NCI-H345 (cell line): Measurements from ENCODE around the gene RRAS.
"Not testable (repeated sequence)": the region's sequence is repeated elsewhere in the genome, so short reads cannot be mapped to it uniquely, and the experiment has no call there.

Source experiments
- DNase-seq: peaks from one replicate; lab custom pipeline; 2025; lab: John Stamatoyannopoulos, UW

Gene RRAS

GRCh38 chr19:49631014-49631588, 8.8 kb downstream of the RRAS start:
- no peak for DNase-seq

- DNase-seq = no peak
These were observed 10.3 kb downstream of the RRAS start for GRCh38 chr19:49629659-49630058.

DNA sequence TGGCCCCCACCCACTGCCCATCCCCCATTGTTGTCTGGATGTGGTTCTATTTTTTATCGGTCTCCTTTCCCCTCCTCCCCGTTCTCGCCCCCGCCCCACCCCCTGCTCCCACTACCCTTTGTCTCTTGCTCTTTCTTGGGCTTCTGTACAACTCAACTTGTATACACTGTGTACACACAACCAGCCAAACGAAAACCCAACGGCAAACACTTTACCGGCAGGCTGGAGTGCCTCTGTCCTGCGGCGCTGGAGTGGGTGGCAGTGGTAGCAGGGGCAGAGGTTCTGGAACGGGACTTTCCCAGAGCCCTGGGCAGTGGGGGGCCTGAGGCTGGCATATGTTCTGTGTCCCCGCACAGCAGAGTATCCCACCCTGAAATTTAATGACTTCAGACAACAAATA, 13.7 kb downstream of the RRAS start:
- no peak for DNase-seq

DNA sequence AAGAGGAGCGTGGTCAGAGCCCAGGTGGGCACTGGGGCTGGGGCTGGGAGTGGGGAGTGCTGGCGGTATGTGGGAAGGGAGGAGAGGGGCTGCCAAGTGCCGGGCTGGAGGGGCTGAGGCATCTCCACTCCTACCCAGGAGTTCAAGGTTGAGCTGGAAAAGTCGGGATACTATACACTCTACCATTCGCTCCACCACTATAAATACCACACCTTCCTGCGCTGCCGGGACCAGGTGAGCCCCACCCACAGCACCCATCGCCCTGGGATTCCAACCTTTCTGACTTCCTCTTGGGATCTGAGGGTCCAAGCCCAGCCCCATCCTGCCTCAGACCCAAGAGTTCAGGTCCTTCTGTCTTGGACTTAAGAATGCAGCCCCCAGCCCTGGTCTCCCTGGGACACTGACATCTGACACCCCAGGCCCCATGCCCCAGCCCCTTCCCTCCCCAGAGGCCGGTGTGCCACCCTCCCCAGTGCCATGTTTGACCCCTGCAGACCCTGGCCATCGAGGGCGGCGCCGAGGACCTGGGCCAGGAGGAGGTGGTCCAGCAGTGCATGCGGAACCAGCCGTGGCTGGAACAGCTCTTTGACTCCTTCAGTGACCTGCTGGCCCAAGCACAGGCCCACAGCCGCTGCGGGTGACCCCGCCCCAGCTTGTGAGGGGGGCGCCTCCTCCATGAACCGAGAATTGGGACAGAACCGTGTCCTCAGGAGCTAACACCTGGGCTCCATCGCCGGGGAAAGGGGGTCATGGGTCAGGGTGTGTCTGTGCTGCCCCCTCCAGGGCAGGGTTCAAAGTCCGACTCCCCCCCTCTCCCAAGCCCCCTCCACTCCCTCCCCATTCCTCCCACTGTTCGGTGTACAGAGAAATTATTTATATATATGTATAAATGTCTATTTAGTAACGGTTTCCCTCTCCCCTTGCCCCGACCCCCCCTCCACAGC, 14.7 kb downstream of the RRAS start:
- no peak for DNase-seq

GRCh38 chr19:49617860-49618259, 22.1 kb downstream of the RRAS start:
- DNase-seq = not testable (repeated sequence)

DNA sequence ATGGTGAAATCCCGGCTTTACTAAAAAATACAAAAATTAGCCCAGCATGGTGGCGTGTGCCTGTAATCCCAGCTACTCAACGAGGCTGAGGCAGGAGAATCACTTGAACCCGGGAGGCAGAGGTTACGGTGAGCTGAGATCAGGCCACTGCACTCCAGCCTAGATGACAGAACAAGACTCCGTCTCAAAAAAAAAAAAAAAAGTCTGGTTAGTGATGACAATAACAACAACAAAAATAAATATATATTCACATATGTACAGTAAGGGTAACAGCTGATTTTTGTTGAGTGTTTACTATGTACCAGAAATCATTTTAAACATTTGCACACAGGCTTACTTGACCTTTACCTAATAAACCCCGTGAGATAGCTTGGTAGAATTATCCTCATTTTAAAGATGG, 23.0 kb downstream of the RRAS start:
- no peak for DNase-seq

DNA sequence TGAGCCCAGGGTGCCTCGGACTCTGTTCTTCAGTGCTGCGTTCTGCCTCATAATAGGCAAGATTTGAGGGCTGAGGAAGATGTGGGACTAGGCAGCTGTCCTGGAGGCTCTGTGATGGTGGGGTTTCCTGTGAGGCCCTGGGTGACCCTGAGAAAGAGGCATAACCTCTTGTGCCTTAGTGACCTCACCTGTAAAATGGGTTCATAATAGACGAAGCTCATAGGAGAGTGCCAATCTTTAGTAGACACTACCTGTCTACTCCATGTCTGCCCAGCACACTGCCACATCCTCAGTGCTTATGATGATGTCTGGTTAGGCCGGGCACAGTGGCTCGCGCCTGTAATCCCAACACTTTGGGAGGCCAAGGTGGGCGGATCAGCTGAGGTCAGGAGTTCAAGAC, 23.4 kb downstream of the RRAS start:
- DNase-seq = no peak

GRCh38 chr19:49615861-49616260, 24.1 kb downstream of the RRAS start:
- no peak for DNase-seq

GRCh38 chr19:49614096-49614833, 25.7 kb downstream of the RRAS start:
- no peak for DNase-seq

DNA sequence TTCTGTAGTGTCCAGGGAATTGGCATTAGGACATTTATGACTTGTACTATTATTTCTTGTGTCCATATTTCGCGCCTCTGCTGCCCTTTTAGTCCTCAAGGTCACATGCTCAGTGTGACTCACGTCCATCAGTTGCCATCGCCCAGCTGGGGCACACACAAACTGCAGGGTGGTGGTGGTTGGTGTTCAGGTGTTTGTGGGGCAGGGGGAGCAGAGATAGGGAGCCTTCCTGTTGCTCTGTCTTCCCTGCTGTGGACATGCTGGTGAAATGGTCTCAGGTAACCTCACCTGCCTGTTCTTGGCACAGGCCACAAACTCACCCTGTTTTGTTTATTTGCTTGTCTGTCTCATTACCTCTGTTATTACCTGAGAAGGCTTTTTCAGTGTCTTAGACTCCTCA, 26.6 kb downstream of the RRAS start:
- no peak for DNase-seq

DNA sequence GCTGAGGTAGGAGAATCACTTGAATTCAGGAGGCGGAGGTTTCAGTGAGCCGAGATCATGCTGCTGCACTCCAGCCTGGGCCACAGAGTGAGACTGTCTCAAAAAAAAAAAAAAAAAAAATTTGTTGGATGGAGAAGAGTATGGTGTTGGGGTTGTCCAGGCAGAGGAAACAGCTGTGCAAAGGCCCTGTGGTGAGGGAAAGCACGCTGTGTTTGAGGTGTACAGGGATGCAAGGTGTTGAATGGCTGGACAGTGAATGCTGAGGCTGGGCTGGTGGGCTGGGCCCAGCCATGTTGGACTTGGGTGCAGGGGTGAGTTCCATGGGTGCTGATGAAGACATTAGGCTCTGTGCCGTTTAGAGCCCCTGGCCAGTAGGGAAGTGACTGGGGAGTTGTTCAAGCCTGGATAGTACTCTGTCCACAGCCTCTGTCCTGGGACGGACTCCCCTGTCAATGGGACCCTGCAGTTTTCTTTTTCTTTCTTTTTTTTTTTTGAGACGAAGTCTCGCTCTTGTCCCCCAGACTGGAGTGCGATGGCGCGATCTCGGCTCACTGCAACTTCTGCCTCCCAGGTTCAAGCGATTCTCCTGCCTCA, 30.3 kb downstream of the RRAS start:
- no peak for DNase-seq

- DNase-seq = no peak
These were observed 34.3 kb downstream of the RRAS start for GRCh38 chr19:49605605-49606004.

DNA sequence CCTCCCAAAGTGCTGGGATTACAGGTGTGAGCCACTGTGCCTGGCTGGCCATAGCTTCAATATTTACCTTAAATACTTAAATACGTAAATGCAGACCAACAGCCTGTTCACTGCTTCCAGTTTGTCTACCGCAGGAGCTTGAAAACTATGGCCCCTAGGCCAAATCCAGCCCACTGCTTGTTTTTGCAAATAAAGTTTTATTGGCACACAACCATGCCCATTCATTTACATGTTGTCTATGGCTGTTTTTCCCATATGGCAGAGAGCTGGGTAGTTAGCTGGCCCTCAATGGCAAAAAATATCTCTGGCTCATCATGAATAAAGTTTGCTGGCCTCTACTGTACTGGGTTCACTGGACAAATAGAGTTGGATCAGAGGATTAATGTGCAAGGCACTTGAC, 37.1 kb downstream of the RRAS start:
- no peak for DNase-seq

DNA sequence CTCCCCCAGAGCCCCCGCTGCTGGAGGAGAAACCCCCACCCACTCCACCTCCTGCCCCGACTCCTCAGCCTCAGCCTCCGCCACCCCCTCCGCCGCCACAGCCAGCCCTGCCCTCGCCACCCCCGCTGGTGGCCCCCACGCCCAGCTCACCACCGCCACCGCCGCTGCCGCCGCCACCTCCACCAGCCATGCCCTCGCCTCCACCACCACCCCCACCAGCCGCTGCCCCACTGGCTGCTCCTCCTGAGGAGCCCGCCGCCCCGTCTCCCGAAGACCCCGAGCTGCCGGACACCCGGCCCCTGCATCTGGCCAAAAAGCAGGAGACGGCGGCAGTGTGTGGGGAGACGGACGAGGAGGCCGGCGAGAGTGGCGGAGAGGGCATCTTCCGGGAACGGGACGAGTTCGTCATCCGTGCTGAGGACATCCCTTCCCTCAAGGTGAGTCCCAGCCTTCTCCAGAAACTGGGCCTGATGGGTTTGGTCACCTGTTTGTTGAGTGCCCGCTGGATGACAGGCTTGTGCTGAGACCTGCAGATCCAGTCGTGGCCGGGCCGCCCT, 38.4 kb downstream of the RRAS start:
- DNase-seq = no peak

- no peak for DNase-seq
These were observed 40.3 kb downstream of the RRAS start for GRCh38 chr19:49599378-49600295.

GRCh38 chr19:49597703-49597974, 42.3 kb downstream of the RRAS start:
- no peak for DNase-seq

GRCh38 chr19:49596954-49597702, 42.8 kb downstream of the RRAS start:
- DNase-seq = no peak

DNA sequence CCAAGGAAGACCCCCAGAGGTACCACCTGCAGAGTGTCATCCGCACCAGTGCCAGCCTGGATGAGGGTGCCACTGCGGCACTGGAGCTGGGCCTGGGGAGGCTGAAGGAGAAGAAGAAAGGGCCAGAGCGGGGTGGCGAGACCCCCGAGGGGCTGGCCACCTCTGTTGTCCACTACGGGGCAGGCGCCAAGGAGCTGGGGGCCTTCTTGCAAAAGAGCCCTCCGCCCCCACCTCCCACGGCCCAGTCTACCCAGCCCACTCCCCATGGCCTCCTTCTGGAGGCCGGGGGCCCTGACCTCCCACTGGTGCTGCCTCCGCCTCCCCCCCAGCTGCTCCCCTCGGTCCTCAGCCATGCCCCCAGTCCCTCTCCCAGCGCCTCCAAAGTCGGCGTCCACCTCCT, 43.5 kb downstream of the RRAS start:
- no peak for DNase-seq

- no peak for DNase-seq
These were observed 44.0 kb downstream of the RRAS start for GRCh38 chr19:49595819-49596404.
